ENCODE measurements around the gene SYNJ2BP.

GRCh38 chr14:70401643-70402042 lies 15.2 kb downstream of the SYNJ2BP start:
- TF ChIP-seq CREB5 (CRISPR knock-in tag; IDR thresholded peaks at IDR 0.05; ENCODE audit: low read depth) (no peak), PATZ1 (CRISPR knock-in tag; IDR thresholded peaks at IDR 0.05; ENCODE audit: borderline replicate concordance) (no peak), ZFP3 (CRISPR knock-in tag; IDR thresholded peaks at IDR 0.05) (no peak), BACH2 (CRISPR knock-in tag; IDR thresholded peaks at IDR 0.05; ENCODE audit: borderline replicate concordance) (no peak), ZC3H10 (CRISPR knock-in tag; IDR thresholded peaks at IDR 0.05) (no peak), ARNTL (CRISPR knock-in tag; IDR thresholded peaks at IDR 0.05; ENCODE audit: borderline replicate concordance, low read depth) (no peak), POU6F1 (CRISPR knock-in tag; IDR thresholded peaks at IDR 0.05; ENCODE audit: borderline replicate concordance, low read depth) (no peak), ZNF8 (CRISPR knock-in tag; IDR thresholded peaks at IDR 0.05) (no peak)

Measured in SK-N-SH treated with all-trans-retinoic acid at 6 μM for 48 hours (cell line).